Vagina (tissue), 2 donors: ENCODE measurements around the gene BFSP1.

Source experiments
- POLR2AphosphoS5 ChIP-seq, 2 donors: sonication (generic); formaldehyde crosslinking; IDR thresholded peaks; one replicate each; pipeline ENCODE4 v1.9.0; 2017; ENCODE audit warnings: antibody characterized with exemption in 2 of 2, mild to moderate bottlenecking in 2 of 2, low read depth in 1 of 2; ENCODE audit not compliant: insufficient read depth in 1 of 2
- TF ChIP-seq, protein P1 (sequence below), 3 experiments: fragments of 450-650 bp in 2 of 3; fragments of 200-600 bp in 1 of 3; sonication (generic) in 1 of 3; IDR thresholded peaks; one replicate each; pipeline ENCODE4 v1.5.1; 2017 to 2019; ENCODE audit warnings: antibody characterized with exemption in 3 of 3, mild to moderate bottlenecking in 2 of 3, moderate library complexity in 2 of 3

DNA sequence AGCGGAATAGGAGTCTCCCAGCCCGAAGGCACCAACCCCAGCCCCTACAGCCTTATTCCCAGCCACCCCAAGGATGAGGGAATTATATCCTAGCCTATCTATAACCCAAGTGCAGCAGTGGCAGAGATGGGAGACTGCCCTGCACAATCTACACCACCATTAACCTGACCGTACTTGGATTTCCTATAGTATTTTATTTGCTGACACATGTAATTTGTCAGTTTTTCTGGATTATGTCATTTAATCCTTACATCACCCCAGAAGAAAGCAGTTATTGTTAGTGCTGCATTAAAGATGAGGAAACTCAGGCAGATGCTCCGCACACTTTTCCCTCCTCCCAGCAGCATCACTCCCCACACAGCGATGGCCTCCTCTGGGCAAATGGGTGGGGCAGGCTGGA, 6.0 kb downstream of the BFSP1 start:
- no peak for TF ChIP-seq POLR2AphosphoS5 (IDR thresholded peaks at IDR 0.05; ENCODE audit: insufficient read depth in 1 of 2, low read depth in 1 of 2)
- TF ChIP-seq, protein P1, sequence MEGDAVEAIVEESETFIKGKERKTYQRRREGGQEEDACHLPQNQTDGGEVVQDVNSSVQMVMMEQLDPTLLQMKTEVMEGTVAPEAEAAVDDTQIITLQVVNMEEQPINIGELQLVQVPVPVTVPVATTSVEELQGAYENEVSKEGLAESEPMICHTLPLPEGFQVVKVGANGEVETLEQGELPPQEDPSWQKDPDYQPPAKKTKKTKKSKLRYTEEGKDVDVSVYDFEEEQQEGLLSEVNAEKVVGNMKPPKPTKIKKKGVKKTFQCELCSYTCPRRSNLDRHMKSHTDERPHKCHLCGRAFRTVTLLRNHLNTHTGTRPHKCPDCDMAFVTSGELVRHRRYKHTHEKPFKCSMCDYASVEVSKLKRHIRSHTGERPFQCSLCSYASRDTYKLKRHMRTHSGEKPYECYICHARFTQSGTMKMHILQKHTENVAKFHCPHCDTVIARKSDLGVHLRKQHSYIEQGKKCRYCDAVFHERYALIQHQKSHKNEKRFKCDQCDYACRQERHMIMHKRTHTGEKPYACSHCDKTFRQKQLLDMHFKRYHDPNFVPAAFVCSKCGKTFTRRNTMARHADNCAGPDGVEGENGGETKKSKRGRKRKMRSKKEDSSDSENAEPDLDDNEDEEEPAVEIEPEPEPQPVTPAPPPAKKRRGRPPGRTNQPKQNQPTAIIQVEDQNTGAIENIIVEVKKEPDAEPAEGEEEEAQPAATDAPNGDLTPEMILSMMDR (IDR thresholded peaks at IDR 0.05): no peak
